Activated CD8-positive, alpha-beta T cell treated with anti-CD3 and anti-CD28 coated beads for 36 hours (primary cell): ENCODE results near the gene RNF223. TPM values are rescaled to one million over a fixed set of nuclear protein-coding genes. Genes with fewer than 3 reads are reported as not detected.
A peak's percentile ranks its signal among the peaks of the same experiment; 100 is the strongest.
"Not testable (repeated sequence)": the region's sequence is repeated elsewhere in the genome, so short reads cannot be mapped to it uniquely, and the experiment has no call there.

Source experiments
- ATAC-seq: fragments of 200-7000 bp; cut with Tn5 transposase; one replicate; pipeline ENCODE4 v1.10.0; 2021; ENCODE audit warnings: mild to moderate bottlenecking, moderate library complexity
- CTCF ChIA-PET: fragments of 350-600 bp; sonication (Branson Sonifier 250); formaldehyde crosslinking; loops from one replicate; lab custom pipeline; 2021; ENCODE audit warnings: antibody characterized with exemption; lab: Charles Lee
- POLR2A ChIA-PET: fragments of 350-600 bp; sonication (Branson Sonifier 250); formaldehyde crosslinking; loops from one replicate; lab custom pipeline; 2021; ENCODE audit warnings: antibody characterized with exemption; lab: Charles Lee
- DNase-seq: peaks from one replicate; pipeline ENCODE4 v3.0.0-alpha.2; 2020
- H3K27ac Mint-ChIP-seq: one replicate; pipeline ENCODE4 v1.8.0; 2021; ENCODE audit warnings: mild to moderate bottlenecking, mixed read lengths
- H3K27me3 Mint-ChIP-seq: one replicate; pipeline ENCODE4 v1.8.0; 2021; ENCODE audit warnings: mixed read lengths
- H3K36me3 Mint-ChIP-seq: one replicate; pipeline ENCODE4 v1.8.0; 2021; ENCODE audit warnings: low read depth, mixed read lengths
- H3K4me1 Mint-ChIP-seq: one replicate; pipeline ENCODE4 v1.8.0; 2021; ENCODE audit warnings: low read depth, mixed read lengths
- H3K4me3 Mint-ChIP-seq: one replicate; pipeline ENCODE4 v1.8.0; 2021; ENCODE audit warnings: mild to moderate bottlenecking, moderate library complexity, mixed read lengths
- H3K9me3 Mint-ChIP-seq: one replicate; pipeline ENCODE4 v1.8.0; 2021; ENCODE audit warnings: mixed read lengths
- CTCF ChIP-seq: fragments of 200-600 bp; IDR thresholded peaks from one replicate; pipeline ENCODE4 v1.8.0; 2022; ENCODE audit warnings: antibody characterized with exemption, mild to moderate bottlenecking
- intact Hi-C: fragments of 100-400 bp; cut with micrococcal nuclease; formaldehyde crosslinking; loops from one replicate; pipeline ENCODE4 v1.10.0; 2022
- total RNA-seq, 2 experiments: library from RNA; stranded (reverse); gene quantifications; one replicate each; pipeline ENCODE4 v1.2.3, GENCODE V29; 2021

The RNF223 gene
- total RNA-seq, 2 experiments from 2014 or later: not detected

DNA sequence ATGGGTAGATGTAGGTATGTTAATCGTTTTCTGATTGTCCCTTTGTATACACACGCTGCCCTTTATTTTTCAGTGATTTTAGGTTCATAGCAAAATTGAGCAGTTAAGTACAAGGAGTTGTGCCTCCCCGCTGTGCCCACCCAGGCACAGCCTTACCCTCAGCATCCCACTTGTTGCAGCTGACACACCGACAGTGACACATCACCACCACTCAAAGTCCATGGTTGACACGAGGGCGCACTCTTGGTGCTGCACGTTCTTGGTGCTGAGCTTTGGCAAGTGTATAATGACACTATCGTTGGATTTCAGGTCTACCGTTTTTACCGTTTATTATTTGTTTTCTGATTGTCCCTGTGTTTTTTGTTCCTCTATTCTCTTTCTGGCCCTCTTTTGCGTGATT is 26.2 kb upstream of the RNF223 start:
- peaks cover 27% of the 10 kb centered on the region for H3K9me3 Mint-ChIP-seq
- ATAC-seq: no peak
- no peak for DNase-seq
- CTCF ChIA-PET: interaction anchor here (1.1 kb wide), 1 partner anchor 81 kb away, joined by 3 read pairs; the partner anchor contains the start of gene AGRN
- peak overlapping the region; percentile 82 for H3K27ac Mint-ChIP-seq
- H3K4me1 Mint-ChIP-seq: peaks cover 60% of the 10 kb centered on the region
- H3K27me3 Mint-ChIP-seq: peaks cover 9% of the 10 kb centered on the region
- intact Hi-C loops: no loop called here
- no peak overlapping the region for H3K4me3 Mint-ChIP-seq
- POLR2A ChIA-PET: interaction anchor here (0.6 to 1.9 kb wide), 4 partner anchors 11 to 36 kb away, joined by 3 to 6 read pairs (median 4); no protein-coding TSS in a partner anchor
- no peak for TF ChIP-seq CTCF
- H3K36me3 Mint-ChIP-seq: peaks cover 55% of the 10 kb centered on the region

DNA sequence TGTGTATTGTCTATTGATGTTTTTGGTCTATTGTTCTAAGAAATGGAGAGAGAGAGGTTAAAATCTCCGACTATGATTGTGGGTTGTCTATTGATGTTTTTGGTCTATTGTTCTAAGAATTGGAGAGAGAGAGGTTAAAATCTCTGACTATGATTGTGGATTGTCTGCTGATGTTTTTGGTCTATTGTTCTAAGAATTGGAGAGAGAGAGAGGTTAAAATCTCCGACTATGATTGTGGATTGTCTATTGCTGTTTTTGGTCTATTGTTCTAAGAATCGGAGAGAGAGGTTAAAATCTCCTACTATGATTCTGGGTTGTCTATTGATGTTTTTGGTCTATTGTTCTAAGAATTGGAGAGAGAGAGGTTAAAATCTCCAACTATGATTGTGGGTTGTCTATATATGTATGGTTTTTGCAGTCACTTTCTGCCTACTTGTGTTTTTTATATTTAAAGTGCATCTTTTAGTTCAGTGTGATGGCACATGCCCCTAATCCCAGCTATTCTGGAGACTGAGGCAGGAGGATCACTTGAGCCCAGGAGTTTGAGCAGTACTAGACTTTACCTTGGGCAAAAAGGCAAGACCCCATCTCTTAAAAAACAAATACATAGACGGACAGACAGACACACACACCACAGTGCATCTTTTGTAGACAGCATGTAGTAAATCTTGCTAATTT is 25.5 kb upstream of the RNF223 start:
- Mint-ChIP-seq H3K27me3 (peaks cover 9% of the 10 kb centered on the region), H3K36me3 (peaks cover 52% of the 10 kb centered on the region), H3K27ac (peak overlapping the region; percentile 90), H3K9me3 (peaks cover 27% of the 10 kb centered on the region), H3K4me3 (peak overlapping the region; percentile 51), H3K4me1 (peaks cover 57% of the 10 kb centered on the region)
- no peak for ATAC-seq
- POLR2A ChIA-PET: interaction anchor here (0.6 to 1.9 kb wide), 4 partner anchors 10 to 35 kb away, joined by 3 to 6 read pairs (median 4); no protein-coding TSS in a partner anchor
- CTCF ChIA-PET: interaction anchor here (1.1 kb wide), 1 partner anchor 80 kb away, joined by 3 read pairs; the partner anchor contains the start of gene AGRN
- no peak for DNase-seq
- intact Hi-C loops: no loop called here
- TF ChIP-seq CTCF: no peak

DNA sequence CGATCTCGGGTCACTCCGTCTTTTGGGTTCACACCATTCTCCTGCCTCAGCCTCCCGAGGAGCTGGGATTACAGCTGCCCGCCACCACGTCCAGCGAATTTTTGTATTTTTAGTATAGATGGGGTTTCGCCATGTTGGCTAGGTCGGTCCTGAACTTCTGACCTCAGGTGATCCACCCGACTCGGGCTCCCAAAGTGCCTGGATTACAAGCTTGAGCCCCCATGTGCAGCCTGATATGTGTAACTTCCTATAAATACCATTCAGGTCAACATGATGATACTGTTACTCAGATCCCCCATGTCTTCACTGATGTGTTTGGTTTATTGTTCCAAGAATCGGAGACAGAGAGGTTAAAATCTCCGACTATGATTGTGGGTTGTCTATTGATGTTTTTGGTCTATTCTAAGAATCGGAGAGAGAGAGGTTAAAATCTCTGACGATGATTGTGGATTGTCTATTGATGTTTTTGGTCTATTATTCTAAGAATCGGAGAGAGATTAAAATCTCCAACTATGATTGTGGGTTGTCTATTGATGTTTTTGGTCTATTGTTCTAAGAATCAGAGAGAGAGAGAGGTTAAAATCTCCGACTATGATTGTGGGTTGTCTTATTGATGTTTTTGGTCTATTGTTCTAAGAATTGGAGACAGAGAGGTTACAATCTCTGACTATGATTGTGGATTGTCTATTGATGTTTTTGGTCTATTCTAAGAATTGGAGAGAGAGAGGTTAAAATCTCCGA is 24.7 kb upstream of the RNF223 start:
- ATAC-seq: peak; percentile 87
- POLR2A ChIA-PET: interaction anchor here (0.6 to 1.1 kb wide), 6 partner anchors 10 to 88 kb away, joined by 3 to 6 read pairs (median 3); no protein-coding TSS in a partner anchor
- intact Hi-C loops: no loop called here
- peak; percentile 68 for DNase-seq
- peaks cover 27% of the 10 kb centered on the region for H3K9me3 Mint-ChIP-seq
- H3K4me1 Mint-ChIP-seq: peaks cover 49% of the 10 kb centered on the region
- peaks cover 9% of the 10 kb centered on the region for H3K27me3 Mint-ChIP-seq
- no peak for TF ChIP-seq CTCF
- H3K36me3 Mint-ChIP-seq: peaks cover 46% of the 10 kb centered on the region
- peak overlapping the region; percentile 51 for H3K4me3 Mint-ChIP-seq
- H3K27ac Mint-ChIP-seq: peak overlapping the region; percentile 90
- CTCF ChIA-PET: interaction anchor here (1.4 to 1.8 kb wide), 2 partner anchors 34 to 85 kb away, joined by 3 to 5 read pairs; partner anchors contain the start of gene ISG15

DNA sequence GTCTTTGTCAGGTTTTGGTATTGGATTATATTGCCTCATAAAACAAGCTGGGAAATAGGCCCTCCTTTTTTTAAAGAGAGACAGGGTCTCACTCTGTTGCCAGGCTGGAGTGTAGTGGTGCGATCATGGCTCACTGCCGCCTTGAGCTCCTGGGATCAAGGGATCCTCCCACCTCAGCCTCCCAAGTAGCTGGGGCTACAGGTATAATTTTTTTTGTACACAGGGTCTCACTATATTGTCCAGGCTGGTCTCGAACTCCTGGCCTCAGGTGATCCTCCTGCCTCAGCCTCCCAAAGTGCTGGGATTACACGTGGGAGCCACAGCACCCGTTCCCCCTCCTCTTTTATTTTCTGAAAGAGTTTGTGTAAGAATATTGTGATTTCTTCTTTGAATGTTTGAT is 22.0 kb upstream of the RNF223 start:
- Mint-ChIP-seq H3K36me3 (peaks cover 34% of the 10 kb centered on the region), H3K4me1 (peaks cover 38% of the 10 kb centered on the region), H3K9me3 (peaks cover 22% of the 10 kb centered on the region)
- POLR2A ChIA-PET, H3K27me3 Mint-ChIP-seq, CTCF ChIA-PET, DNase-seq, ATAC-seq, intact Hi-C loops, H3K27ac Mint-ChIP-seq, H3K4me3 Mint-ChIP-seq: not testable (repeated sequence)

DNA sequence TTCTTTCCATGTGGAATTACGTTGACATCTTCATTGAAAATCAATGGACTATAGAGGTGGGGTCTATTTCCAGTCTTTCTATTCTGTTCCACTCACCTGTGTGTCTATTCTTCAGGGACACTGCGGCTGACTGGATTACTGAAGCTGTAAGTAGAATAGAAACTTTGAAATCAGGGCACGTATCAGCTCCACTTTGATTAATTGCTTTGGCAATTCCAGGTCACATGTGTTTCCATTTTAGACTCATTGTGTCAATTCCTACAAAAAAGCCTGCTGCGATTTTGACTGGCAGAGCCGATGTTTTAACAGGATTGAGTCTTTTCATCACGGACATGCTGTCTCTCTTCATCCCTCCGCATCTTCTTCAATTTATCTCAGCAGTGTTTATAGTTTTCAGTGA is 20.9 kb upstream of the RNF223 start:
- Mint-ChIP-seq H3K27me3 (peaks cover 9% of the 10 kb centered on the region), H3K4me1 (peaks cover 30% of the 10 kb centered on the region), H3K36me3 (peaks cover 26% of the 10 kb centered on the region), H3K27ac (no peak overlapping the region), H3K4me3 (no peak overlapping the region), H3K9me3 (peaks cover 16% of the 10 kb centered on the region)
- POLR2A ChIA-PET: no interaction called here
- intact Hi-C loops: no loop called here
- TF ChIP-seq CTCF: no peak
- CTCF ChIA-PET: interaction anchor here (1.6 kb wide), 2 partner anchors 27 to 110 kb away, joined by 4 read pairs; no protein-coding TSS in a partner anchor
- ATAC-seq (no peak), DNase-seq (no peak)
